HG03039 (cell line): ENCODE measurements around the gene SSX2.
"Not testable (repeated sequence)": the region's sequence is repeated elsewhere in the genome, so short reads cannot be mapped to it uniquely, and the experiment has no call there.

ENCODE experiments used
- ATAC-seq: cut with Tn5 transposase; IDR thresholded peaks from one replicate; pipeline ENCODE4 v1.9.1; 2021; ENCODE audit warnings: mild to moderate bottlenecking, moderate library complexity; ENCODE audit not compliant: unreplicated experiment

SSX2 gene

DNA sequence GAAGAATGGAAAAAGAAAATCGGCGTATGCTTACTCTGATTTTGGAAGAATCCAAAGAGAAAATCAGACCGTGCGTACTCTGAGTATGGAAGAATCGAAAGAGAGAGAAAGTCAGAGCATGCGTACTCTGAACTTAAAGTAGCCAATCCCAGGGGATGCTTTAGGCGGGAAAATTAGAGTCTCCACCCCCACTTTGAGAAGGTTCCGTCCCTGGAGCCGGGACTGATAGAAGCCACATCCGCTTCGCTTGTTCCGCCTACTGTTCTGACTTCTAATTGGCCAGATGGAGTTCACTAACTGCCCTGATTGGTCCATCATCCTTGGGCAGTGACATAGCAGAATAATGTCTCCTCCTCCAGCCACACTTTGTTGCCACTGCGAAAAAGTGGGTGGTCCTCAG lies at the start of gene SSX2:
Gene SSX2 (minus strand): TSS at position 101 of the 400 bp plus-strand sequence. CDS start 1,429 bp downstream, outside the sequence.
- not testable (repeated sequence) for ATAC-seq

GRCh38 chrX:52750952-52751351 lies 44.0 kb upstream of the SSX2 start, which contains the start of gene SSX2B:
TSS of gene SSX2B (plus strand) at chrX:52751252. CDS start at chrX:52752681, 1,429 bp downstream.
- ATAC-seq: not testable (repeated sequence)

DNA sequence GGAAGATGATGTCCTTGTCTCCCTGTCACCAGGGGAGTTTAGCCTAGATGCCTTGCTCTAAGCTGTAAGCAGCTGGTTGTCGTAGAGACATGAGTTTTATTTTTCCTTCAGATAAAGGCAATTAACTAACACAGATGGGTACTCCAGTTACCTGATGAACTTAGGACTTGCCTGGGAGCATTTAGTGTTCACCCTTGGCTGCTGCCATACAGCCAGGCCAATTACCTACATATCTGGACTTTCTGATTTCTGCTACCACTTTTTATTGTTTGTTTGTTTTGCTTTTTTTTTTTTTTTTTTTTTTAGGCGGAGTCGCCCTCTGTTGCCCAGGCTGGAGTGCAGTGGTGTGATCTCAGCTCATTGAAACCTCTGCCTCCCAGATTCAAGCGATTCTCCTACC lies 14.9 kb downstream of the SSX2 start:
- ATAC-seq: not testable (repeated sequence)

GRCh38 chrX:52662218-52662617 lies 44.8 kb downstream of the SSX2 start:
- ATAC-seq: not testable (repeated sequence)

DNA sequence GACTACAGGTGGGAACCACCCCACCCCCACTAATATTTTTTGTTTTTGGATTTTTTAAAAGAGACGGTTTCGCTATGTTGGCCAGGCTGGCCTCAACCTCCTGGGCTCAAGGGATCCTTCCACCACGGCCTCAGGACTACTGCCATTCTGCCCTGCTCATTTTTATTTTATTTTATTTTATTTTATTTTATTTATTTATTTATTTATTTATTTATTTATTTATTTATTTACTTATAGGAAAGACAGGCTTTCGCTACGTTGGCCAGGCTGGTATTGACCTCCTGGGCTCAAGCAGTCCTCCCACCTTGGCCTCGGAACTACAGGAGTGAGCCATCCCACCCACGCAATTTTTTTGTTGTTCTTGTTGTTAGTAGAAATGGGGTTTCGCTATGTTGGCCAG lies 51.5 kb downstream of the SSX2 start:
- not testable (repeated sequence) for ATAC-seq

DNA sequence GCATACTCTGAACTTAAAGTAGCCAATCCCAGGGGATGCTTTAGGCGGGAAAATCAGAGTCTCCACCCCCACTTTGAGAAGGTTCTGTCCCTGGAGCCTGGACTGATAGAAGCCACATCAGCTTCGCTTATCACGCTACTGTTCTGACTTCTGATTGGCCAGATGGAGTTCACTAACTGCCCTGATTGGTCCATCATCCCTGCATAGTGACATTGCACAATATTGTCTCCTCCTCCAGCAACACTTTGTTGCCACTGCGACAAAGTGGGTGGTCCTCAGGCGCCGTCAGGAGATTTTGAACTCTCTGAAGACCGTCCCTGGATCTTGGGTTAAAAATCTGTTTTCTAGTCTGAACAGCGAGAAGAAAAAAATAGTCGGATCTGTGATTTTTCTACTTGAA lies 52.2 kb downstream of the SSX2 start, which contains the start of gene SSX7:
Gene SSX7 (minus strand): TSS at position 101 of the 400 bp plus-strand sequence. CDS start 1,428 bp downstream, outside the sequence.
- not testable (repeated sequence) for ATAC-seq

DNA sequence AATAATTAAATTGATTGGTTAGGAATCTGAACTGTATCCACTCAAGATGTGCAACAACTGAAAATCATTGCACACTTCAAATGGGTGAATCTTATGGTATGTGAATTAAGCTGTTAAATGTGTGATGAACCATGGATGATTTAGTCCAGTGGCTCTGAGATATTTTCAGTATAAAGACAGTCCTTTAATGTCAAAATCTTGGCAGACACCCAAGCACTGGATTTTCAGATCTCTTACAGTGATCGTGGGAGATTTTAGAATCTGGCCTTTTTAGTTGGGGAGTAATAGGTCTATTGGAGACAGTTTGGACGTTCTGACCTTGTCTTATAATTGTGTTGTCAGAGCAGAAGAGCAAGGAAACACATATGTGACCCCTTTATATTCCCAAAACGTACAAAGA lies 56.3 kb downstream of the SSX2 start:
- ATAC-seq: not testable (repeated sequence)

DNA sequence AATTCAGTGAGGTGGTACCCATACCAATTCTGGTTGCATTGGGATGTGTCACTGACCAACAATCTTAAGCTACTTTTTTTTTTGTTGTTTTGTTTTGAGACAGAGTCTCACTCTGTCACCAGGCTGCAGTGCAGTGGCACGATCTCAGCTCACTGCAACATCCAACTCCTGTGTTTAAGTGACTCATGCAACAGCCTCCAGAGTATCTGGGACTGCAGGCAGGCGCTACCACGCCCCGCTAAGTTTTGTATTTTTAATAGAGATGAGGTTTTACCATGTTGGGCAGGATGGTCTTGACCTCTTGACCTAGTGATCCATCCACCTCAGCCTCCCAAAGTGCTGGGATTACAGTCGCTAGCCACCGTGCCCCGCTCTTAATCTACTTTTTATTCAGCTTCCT lies 58.0 kb downstream of the SSX2 start:
- ATAC-seq: not testable (repeated sequence)
